GM12801 (cell line): ENCODE data around the gene VRK2.

ENCODE experiments used
- TF ChIP-seq, protein P1 (sequence below): IDR thresholded peaks from one replicate; pipeline ENCODE4 v1.5.1; 2011; ENCODE audit warnings: control low read depth; ENCODE audit not compliant: insufficient read length; ENCODE audit errors: extremely low read depth

The VRK2 gene

DNA sequence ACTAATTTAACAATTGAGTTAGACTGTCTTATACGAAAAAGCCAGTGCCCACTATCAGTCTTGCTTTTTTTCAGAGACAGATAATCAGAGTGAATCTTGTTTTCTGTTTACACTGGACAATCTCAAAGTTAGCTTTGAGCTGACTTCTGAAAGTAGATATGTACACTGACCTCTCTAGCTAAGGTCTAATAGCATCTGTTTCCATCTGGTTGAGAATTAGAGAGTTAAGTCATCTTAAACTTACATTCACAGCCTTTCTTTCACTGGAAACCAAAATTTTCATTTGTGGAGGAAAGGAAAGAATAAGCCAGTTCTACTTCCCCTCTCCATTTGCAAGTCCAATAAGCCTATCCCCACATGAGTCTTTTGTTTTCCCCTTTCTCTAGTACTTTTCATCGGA is 89.3 kb downstream of the VRK2 start:
- TF ChIP-seq, protein P1, sequence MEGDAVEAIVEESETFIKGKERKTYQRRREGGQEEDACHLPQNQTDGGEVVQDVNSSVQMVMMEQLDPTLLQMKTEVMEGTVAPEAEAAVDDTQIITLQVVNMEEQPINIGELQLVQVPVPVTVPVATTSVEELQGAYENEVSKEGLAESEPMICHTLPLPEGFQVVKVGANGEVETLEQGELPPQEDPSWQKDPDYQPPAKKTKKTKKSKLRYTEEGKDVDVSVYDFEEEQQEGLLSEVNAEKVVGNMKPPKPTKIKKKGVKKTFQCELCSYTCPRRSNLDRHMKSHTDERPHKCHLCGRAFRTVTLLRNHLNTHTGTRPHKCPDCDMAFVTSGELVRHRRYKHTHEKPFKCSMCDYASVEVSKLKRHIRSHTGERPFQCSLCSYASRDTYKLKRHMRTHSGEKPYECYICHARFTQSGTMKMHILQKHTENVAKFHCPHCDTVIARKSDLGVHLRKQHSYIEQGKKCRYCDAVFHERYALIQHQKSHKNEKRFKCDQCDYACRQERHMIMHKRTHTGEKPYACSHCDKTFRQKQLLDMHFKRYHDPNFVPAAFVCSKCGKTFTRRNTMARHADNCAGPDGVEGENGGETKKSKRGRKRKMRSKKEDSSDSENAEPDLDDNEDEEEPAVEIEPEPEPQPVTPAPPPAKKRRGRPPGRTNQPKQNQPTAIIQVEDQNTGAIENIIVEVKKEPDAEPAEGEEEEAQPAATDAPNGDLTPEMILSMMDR, result no peak

DNA sequence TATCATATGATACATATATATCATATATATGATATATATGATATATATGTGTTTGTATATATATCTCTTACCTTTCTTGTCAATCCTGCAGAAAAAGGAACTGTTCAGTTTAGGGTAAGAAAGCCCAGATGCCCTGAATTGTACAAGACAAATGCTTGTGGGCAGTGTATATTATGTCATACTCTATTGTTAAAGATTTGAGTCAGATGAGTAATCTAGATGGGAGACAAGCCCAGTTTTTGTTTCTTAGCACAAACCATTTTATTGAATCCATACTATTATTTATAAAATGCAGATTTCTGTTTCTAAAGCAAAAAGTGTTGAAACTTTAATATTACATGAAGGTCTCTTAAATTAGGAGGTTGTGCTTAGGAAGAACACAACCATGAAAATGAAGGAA is 90.6 kb downstream of the VRK2 start:
- TF ChIP-seq, protein P1, result no peak

DNA sequence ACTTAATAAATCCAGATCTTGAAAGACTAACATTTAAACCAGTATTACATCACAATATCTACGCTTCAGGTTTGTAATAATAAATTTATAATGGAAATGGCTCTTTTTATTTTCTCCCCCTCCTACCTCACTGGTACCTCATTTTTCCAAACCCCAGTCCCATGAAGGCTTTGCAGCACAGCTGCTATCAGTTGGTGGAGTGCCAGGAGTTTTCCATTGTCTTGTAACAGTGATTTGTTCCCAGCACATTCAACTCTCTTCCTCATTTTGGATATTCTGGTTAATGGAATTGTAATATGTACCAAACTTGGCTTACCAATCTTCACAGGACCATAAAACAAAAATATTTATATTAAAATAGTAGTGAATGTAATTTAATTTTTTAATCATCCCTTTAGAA is 91.2 kb downstream of the VRK2 start:
- TF ChIP-seq, protein P1, result no peak

DNA sequence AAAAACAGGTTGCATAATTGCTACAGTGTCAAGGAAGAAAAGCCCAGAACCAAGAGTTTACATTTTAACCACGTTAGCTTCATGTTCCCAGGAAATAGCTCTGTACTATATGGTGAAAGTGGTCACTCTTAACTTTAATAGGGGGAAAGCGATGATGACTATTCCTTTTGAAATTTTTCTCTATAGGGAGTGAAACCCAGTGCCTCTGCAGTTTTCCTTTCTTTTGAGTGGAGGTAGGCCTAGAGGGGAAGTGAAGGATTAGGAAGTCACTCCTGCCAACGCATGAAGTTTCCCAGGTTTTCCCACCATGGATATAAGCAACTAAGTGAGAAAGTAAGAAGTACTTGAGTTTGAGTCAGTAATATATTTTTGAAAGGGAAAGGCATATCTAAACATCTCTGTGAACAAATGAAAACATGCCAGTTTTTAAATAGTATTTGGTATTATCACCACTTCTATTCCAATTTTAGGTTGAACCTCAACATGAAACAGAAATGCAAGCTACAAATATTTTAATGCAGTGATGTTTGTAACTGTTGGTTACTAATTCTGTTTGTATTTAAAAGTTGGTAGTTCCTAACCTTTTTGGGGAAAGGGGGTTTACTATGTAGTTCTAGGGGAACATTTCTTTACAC is 91.9 kb downstream of the VRK2 start:
- TF ChIP-seq, protein P1, result no peak

DNA sequence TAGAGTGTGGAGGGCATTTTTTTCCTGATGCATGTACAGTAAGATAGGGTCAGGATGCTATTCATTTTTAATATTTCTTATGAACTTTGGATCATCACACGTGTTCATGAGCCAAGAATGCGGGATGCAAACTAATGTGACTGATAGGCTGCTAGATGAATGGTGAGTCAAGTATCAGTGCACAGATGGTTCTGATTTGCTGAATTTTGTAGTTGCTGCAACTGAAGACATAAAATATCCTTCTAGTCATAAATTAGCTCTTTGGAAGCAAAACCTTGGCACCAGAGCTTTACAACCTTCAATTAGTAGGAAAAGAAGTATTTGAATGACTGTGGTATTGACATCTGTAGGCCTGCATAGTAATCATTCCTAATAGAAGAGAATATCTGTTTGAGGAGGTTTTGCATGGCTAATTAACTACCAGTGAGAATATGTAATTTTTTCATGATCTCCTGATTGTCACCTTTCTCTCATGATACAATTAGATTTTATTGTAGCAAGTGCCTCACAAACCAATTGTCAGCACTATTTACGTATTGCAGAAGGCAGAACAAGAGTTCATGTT is 94.0 kb downstream of the VRK2 start:
- TF ChIP-seq, protein P1, result no peak

DNA sequence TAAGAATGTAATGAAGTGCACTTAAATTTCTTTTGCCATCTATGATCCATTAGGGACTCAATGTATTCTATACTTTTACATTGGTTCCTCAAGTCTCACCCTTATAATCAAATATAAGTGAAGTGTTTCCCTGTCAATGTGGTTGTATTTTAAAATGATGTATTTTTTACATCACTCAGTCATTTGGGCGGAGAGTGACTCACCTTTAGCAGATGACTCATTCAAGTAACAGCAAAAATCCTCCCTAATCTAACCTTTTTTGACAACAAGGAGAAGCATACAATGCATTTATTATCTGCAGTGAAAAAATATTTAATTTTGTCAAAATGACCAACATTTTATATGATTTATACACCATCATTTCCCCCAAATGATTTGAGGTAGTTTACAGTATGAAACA is 100.1 kb downstream of the VRK2 start:
- TF ChIP-seq, protein P1, result no peak

DNA sequence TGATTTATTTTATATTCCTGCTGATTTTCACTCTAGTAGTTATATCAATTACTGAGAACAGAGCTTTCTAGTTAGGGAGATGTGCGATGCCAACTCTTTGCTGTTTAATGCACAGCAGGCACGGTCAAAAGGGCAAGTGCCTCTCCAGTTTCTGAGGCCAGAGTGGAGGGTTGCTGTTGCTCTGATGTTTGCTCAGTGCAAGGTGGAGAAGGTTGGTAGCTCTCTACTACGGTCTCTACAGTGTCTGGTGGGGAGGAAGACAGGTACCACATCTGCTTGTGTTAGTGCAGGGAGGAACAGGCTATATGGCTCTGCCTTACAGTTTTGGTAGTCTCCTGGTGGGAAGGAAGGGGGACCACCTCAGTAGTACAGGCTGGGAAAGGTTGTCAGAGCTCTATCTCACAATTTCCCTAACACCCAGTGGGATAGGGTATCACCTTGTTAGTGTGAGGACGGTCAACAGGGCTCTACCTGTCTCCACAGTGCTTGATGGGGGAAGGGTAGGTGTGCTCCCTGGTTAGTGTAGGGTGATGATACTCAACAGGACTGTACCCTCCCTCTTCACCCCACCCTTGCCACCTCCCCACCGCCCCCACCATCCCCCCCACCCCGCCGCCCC is 108.7 kb downstream of the VRK2 start:
- TF ChIP-seq, protein P1, result no peak
